HFFc6 (cell line): ENCODE results near the gene TSPAN9. TPM values are rescaled to one million over a fixed set of nuclear protein-coding genes. Genes with fewer than 3 reads are reported as not detected.

Source experiments
- DNase-seq: peaks from one replicate; pipeline ENCODE4 v3.0.0-alpha.2; 2018
- H3K27ac Mint-ChIP-seq: 2 replicates; pipeline ENCODE4 v1.8.0; 2020; ENCODE audit warnings: mild to moderate bottlenecking, mixed read lengths
- H3K27me3 Mint-ChIP-seq: 2 replicates; pipeline ENCODE4 v1.8.0; 2021; ENCODE audit warnings: mild to moderate bottlenecking, moderate library complexity, mixed read lengths; ENCODE audit not compliant: insufficient read depth
- H3K36me3 Mint-ChIP-seq: 2 replicates; pipeline ENCODE4 v1.8.0; 2021; ENCODE audit warnings: low read depth, mixed read lengths
- H3K4me1 Mint-ChIP-seq: 2 replicates; pipeline ENCODE4 v1.8.0; 2020; ENCODE audit warnings: low read depth, mixed read lengths
- H3K4me3 Mint-ChIP-seq: 2 replicates; pipeline ENCODE4 v1.8.0; 2020; ENCODE audit warnings: mild to moderate bottlenecking, moderate library complexity, mixed read lengths
- H3K9me3 Mint-ChIP-seq: 2 replicates; pipeline ENCODE4 v1.8.0; 2020; ENCODE audit warnings: mild to moderate bottlenecking, mixed read lengths
- CTCF ChIP-seq: fragments of 200-600 bp; sonication (generic); IDR thresholded peaks from 2 replicates; pipeline ENCODE4 v1.5.0; 2021; ENCODE audit warnings: antibody characterized with exemption, mild to moderate bottlenecking
- total RNA-seq, 6 experiments: library from RNA; stranded (reverse); fragmentation: NEBNext Ultra II Directional; extraction: Animal tissue kit (Norgen Biotek cat#: 25700); gene quantifications; 2 replicates in 1 of 6; 3 replicates in 5 of 6; pipeline ENCODE4 v1.2.3, GENCODE V29; 2021

TSPAN9 gene
- total RNA-seq, 6 experiments from 2014 or later = 18.1 to 35.8 (median 22.7) TPM

DNA sequence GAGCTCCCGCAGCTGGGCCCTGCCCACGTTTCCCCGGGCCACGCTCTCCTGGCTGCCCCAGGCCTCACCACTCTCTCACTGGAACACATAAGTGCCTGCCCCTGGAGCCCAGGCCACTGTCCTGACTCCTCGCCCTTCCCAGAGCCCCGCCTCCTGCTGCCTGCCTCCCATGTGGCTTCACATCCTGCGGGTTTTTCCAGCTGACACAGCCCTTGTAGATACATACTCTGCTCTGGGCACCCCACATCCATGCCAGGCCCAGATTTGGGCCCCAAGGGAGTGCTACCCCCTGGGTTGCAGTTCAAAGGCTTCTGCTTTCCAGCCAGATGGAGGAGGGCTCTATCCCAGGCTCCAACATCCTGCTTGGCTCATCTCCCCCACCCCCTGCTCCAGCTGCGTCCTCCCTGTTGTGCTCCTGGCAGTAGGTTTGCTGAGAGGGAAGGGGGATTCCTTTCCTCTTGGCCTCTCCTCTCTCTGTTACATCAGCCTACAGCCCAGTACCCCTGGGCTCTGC lies 60.1 kb downstream of the TSPAN9 start:
- H3K4me1 Mint-ChIP-seq = peaks cover 41% of the 10 kb centered on the region
- H3K4me3 Mint-ChIP-seq = no peak overlapping the region
- H3K27ac Mint-ChIP-seq = peak overlapping the region; percentile 16; the same call in 1 of the 2 replicates
- H3K27me3 Mint-ChIP-seq = peaks cover 1% of the 10 kb centered on the region
- peak; percentile 32 for DNase-seq
- H3K9me3 Mint-ChIP-seq = no peaks in the 10 kb centered on the region
- H3K36me3 Mint-ChIP-seq = no peaks in the 10 kb centered on the region
- TF ChIP-seq CTCF = no peak

DNA sequence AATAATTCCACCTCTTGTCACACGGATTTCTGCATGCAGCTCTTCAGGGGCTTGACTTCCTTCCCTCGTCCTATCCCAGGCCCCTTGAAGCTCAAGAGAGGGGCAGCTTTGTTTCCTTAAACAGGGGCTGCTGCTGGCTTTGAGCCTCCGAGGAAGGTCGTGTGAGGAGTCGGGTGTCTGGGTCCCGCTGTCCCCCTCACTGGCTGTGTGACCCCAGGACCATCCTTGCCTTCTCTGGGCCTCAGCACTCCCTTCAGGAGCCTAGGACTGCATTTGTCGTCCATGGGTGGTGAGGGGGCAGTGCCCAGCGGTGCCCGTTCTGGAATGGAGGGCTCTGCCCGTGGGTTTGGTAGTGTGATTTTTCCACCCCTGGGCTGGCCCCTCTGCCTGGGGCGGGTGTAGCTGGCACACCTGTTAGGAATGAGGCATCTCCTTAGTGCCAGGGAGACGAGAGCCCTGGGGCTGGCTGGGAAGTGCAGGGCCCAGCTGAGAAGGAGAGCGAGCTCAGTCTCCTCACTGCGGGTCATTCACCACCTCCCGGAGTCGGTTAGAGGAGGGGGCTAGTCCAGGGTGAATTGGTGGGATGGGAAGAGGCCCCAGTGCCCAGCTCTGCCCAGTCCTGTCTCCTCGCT lies 60.8 kb downstream of the TSPAN9 start:
- Mint-ChIP-seq H3K9me3 (no peaks in the 10 kb centered on the region), H3K36me3 (no peaks in the 10 kb centered on the region), H3K4me1 (peaks cover 35% of the 10 kb centered on the region), H3K27me3 (peaks cover 1% of the 10 kb centered on the region), H3K4me3 (no peak overlapping the region), H3K27ac (peak overlapping the region; percentile 16; the same call in 1 of the 2 replicates)
- DNase-seq = no peak
- no peak for TF ChIP-seq CTCF

- H3K27me3 Mint-ChIP-seq = peaks cover 1% of the 10 kb centered on the region
- TF ChIP-seq CTCF = no peak
- H3K9me3 Mint-ChIP-seq = no peaks in the 10 kb centered on the region
- no peaks in the 10 kb centered on the region for H3K36me3 Mint-ChIP-seq
- H3K27ac Mint-ChIP-seq = no peak overlapping the region
- no peak overlapping the region for H3K4me3 Mint-ChIP-seq
- H3K4me1 Mint-ChIP-seq = peaks cover 24% of the 10 kb centered on the region
- DNase-seq = no peak
These were observed 61.8 kb downstream of the TSPAN9 start for GRCh38 chr12:3138941-3139511.

DNA sequence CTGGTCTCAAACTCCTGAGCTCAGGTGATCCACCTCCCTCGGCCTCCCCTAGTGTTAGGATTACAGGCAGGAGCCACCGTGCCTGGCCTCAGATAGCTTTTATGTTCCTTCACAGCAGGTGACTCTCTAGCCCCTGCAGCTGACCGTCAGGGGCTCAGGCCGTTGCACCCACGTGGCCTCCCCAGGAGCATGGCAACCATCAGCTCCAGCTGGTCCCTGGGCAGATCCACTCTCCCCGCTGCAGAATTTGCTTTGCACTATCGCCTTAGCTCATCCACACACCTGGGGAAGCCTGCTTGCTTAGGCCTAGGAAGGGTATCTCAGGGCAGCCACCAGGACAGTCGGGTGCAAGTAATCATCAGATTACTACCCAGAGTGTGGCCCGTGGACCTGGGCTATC lies 62.6 kb downstream of the TSPAN9 start:
- DNase-seq = no peak
- Mint-ChIP-seq H3K9me3 (no peaks in the 10 kb centered on the region), H3K4me3 (no peak overlapping the region), H3K27ac (no peak overlapping the region), H3K27me3 (peaks cover 1% of the 10 kb centered on the region), H3K4me1 (peaks cover 22% of the 10 kb centered on the region), H3K36me3 (no peaks in the 10 kb centered on the region)
- no peak for TF ChIP-seq CTCF

GRCh38 chr12:3140284-3140683 lies 63.1 kb downstream of the TSPAN9 start:
- Mint-ChIP-seq H3K4me3 (no peak overlapping the region), H3K27me3 (peaks cover 1% of the 10 kb centered on the region), H3K4me1 (peaks cover 20% of the 10 kb centered on the region), H3K9me3 (no peaks in the 10 kb centered on the region), H3K27ac (no peak overlapping the region), H3K36me3 (no peaks in the 10 kb centered on the region)
- no peak for TF ChIP-seq CTCF
- DNase-seq = no peak
